HepG2 (cell line): ENCODE data around the gene CBL. TPM values are rescaled to one million over a fixed set of nuclear protein-coding genes. Genes with fewer than 3 reads are reported as not detected.

Source experiments
- HOXA7 ChIP-seq: sonication (generic); formaldehyde crosslinking; IDR thresholded peaks from 2 replicates; pipeline ENCODE4 v1.8.1; 2022; ENCODE audit warnings: mild to moderate bottlenecking, missing genetic modification reagents, moderate library complexity
- TBX2 ChIP-seq: sonication (generic); formaldehyde crosslinking; IDR thresholded peaks from 2 replicates; pipeline ENCODE4 v1.5.0; 2020; ENCODE audit warnings: missing genetic modification reagents, mild to moderate bottlenecking, borderline replicate concordance
- polyA plus RNA-seq, 8 experiments: library from polyadenylated mRNA; depleted of rRNA in 3 of 8; stranded (reverse) in 7 of 8; unstranded in 1 of 8; fragments of >200 nt; fragmentation: Illumina TruSeq in 4 of 8; extraction: Trizol in 4 of 8; gene quantifications; 2 replicates each; pipeline versions ENCODE4 v1.2.1 to v1.2.3, GENCODE V29; 2011 to 2016; ENCODE audit warnings: low read depth in 4 of 8, missing spikeins in 1 of 8, mixed read lengths in 1 of 8; ENCODE audit not compliant: insufficient read depth in 1 of 8
- total RNA-seq, 5 experiments: library from RNA; depleted of rRNA; stranded (reverse); fragments of >200 nt; fragmentation: Illumina TruSeq; extraction: Trizol; gene quantifications; 2 replicates each; pipeline ENCODE4 v1.2.3, GENCODE V29; 2016; ENCODE audit warnings: low read depth in 1 of 5
- TF ChIP-seq, protein P1 (sequence below), 2 experiments: fragments of 450-650 bp in 1 of 2; sonication (generic) in 1 of 2; formaldehyde crosslinking in 1 of 2; IDR thresholded peaks; 2 replicates each; pipeline versions ENCODE4 v1.6.1 to v1.8.0; 2016 to 2022; ENCODE audit warnings: antibody characterized with exemption in 1 of 2, mild to moderate bottlenecking in 1 of 2, missing genetic modification reagents in 1 of 2
- TF ChIP-seq, protein P2 (sequence below): sonication (generic); formaldehyde crosslinking; IDR thresholded peaks from 2 replicates; pipeline ENCODE4 v1.4.0; 2020; ENCODE audit warnings: missing genetic modification reagents, borderline replicate concordance
- TF ChIP-seq, protein P3 (sequence below): sonication (generic); formaldehyde crosslinking; IDR thresholded peaks from 2 replicates; pipeline ENCODE4 v1.5.0; 2020; ENCODE audit warnings: mild to moderate bottlenecking, missing genetic modification reagents, borderline replicate concordance
- TF ChIP-seq, protein P4 (sequence below): sonication (generic); formaldehyde crosslinking; IDR thresholded peaks from 2 replicates; pipeline ENCODE4 v1.5.0; 2020; ENCODE audit warnings: missing genetic modification reagents

CBL gene
- total and polyA plus RNA-seq, 2 of the 13 experiments (the other 11 are each of a cell fraction or from before 2014, with no cell fraction given) = 6.6 to 7.4 TPM

DNA sequence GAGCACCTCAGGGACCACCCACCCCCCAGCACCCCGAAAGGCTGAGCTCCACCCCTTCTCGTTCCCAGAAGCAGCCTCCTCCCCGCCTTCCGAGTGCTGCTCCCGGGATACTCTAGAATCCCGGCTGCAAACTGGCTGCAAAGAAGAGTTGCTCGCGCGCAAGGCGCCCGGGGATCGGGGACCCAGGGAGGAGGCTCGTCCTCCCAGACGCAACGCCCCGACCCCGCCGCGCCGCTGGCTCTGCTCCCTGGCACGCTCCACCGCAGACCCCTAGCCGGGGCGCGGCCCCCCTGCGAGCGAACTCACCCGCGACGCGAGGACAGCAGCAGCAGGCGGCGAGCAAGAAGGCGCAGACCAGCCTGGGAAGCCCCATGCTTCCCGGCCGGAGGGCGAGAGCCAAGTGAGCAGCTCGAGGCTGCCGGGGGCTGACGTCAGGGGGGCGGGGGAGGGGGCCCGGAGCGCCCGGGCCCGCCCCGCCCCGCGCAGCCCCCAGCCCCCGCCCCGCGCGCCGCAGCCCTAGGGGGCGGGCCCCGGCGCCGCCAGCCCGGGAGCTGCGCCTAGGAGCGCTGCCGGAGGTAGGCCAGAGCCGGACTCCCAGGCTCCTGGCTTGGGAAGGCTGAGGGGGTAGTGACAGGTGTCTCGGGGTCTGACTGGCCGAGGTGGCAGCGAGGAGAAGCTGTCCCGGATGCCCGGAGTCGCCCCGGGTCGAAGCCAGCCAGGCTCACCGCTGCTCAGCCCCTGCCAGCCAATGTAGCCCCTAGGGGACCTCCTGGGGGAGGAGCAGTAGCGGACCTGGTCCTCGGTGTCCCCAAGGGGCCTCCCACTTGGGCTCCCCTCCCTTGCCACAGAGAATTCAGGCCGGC, 110.8 kb downstream of the CBL start, which contains the start of gene MCAM (continued):
- no peak for TF ChIP-seq HOXA7 (CRISPR knock-in tag)
- TF ChIP-seq, protein P1, sequence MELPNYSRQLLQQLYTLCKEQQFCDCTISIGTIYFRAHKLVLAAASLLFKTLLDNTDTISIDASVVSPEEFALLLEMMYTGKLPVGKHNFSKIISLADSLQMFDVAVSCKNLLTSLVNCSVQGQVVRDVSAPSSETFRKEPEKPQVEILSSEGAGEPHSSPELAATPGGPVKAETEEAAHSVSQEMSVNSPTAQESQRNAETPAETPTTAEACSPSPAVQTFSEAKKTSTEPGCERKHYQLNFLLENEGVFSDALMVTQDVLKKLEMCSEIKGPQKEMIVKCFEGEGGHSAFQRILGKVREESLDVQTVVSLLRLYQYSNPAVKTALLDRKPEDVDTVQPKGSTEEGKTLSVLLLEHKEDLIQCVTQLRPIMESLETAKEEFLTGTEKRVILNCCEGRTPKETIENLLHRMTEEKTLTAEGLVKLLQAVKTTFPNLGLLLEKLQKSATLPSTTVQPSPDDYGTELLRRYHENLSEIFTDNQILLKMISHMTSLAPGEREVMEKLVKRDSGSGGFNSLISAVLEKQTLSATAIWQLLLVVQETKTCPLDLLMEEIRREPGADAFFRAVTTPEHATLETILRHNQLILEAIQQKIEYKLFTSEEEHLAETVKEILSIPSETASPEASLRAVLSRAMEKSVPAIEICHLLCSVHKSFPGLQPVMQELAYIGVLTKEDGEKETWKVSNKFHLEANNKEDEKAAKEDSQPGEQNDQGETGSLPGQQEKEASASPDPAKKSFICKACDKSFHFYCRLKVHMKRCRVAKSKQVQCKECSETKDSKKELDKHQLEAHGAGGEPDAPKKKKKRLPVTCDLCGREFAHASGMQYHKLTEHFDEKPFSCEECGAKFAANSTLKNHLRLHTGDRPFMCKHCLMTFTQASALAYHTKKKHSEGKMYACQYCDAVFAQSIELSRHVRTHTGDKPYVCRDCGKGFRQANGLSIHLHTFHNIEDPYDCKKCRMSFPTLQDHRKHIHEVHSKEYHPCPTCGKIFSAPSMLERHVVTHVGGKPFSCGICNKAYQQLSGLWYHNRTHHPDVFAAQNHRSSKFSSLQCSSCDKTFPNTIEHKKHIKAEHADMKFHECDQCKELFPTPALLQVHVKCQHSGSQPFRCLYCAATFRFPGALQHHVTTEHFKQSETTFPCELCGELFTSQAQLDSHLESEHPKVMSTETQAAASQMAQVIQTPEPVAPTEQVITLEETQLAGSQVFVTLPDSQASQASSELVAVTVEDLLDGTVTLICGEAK (IDR thresholded peaks at IDR 0.05) = no peak
- TF ChIP-seq, protein P1 (CRISPR knock-in tag; IDR thresholded peaks at IDR 0.05) = peak; percentile 49; the same call in 1 of the 2 replicates
- TF ChIP-seq, protein P2, sequence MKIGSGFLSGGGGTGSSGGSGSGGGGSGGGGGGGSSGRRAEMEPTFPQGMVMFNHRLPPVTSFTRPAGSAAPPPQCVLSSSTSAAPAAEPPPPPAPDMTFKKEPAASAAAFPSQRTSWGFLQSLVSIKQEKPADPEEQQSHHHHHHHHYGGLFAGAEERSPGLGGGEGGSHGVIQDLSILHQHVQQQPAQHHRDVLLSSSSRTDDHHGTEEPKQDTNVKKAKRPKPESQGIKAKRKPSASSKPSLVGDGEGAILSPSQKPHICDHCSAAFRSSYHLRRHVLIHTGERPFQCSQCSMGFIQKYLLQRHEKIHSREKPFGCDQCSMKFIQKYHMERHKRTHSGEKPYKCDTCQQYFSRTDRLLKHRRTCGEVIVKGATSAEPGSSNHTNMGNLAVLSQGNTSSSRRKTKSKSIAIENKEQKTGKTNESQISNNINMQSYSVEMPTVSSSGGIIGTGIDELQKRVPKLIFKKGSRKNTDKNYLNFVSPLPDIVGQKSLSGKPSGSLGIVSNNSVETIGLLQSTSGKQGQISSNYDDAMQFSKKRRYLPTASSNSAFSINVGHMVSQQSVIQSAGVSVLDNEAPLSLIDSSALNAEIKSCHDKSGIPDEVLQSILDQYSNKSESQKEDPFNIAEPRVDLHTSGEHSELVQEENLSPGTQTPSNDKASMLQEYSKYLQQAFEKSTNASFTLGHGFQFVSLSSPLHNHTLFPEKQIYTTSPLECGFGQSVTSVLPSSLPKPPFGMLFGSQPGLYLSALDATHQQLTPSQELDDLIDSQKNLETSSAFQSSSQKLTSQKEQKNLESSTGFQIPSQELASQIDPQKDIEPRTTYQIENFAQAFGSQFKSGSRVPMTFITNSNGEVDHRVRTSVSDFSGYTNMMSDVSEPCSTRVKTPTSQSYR = 0 out of 2 replicates have a peak, but pooled peaks have one; percentile 12
- TF ChIP-seq, protein P3, sequence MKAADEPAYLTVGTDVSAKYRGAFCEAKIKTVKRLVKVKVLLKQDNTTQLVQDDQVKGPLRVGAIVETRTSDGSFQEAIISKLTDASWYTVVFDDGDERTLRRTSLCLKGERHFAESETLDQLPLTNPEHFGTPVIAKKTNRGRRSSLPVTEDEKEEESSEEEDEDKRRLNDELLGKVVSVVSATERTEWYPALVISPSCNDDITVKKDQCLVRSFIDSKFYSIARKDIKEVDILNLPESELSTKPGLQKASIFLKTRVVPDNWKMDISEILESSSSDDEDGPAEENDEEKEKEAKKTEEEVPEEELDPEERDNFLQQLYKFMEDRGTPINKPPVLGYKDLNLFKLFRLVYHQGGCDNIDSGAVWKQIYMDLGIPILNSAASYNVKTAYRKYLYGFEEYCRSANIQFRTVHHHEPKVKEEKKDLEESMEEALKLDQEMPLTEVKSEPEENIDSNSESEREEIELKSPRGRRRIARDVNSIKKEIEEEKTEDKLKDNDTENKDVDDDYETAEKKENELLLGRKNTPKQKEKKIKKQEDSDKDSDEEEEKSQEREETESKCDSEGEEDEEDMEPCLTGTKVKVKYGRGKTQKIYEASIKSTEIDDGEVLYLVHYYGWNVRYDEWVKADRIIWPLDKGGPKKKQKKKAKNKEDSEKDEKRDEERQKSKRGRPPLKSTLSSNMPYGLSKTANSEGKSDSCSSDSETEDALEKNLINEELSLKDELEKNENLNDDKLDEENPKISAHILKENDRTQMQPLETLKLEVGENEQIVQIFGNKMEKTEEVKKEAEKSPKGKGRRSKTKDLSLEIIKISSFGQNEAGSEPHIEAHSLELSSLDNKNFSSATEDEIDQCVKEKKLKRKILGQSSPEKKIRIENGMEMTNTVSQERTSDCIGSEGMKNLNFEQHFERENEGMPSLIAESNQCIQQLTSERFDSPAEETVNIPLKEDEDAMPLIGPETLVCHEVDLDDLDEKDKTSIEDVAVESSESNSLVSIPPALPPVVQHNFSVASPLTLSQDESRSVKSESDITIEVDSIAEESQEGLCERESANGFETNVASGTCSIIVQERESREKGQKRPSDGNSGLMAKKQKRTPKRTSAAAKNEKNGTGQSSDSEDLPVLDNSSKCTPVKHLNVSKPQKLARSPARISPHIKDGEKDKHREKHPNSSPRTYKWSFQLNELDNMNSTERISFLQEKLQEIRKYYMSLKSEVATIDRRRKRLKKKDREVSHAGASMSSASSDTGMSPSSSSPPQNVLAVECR (CRISPR knock-in tag) = peak; percentile 21; the same call in 1 of the 2 replicates
- TF ChIP-seq, protein P4, sequence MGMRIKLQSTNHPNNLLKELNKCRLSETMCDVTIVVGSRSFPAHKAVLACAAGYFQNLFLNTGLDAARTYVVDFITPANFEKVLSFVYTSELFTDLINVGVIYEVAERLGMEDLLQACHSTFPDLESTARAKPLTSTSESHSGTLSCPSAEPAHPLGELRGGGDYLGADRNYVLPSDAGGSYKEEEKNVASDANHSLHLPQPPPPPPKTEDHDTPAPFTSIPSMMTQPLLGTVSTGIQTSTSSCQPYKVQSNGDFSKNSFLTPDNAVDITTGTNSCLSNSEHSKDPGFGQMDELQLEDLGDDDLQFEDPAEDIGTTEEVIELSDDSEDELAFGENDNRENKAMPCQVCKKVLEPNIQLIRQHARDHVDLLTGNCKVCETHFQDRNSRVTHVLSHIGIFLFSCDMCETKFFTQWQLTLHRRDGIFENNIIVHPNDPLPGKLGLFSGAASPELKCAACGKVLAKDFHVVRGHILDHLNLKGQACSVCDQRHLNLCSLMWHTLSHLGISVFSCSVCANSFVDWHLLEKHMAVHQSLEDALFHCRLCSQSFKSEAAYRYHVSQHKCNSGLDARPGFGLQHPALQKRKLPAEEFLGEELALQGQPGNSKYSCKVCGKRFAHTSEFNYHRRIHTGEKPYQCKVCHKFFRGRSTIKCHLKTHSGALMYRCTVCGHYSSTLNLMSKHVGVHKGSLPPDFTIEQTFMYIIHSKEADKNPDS (CRISPR knock-in tag) = 0 out of 2 replicates have a peak, but pooled peaks have one; percentile 38
- TF ChIP-seq TBX2 (CRISPR knock-in tag) = peak; percentile 58
